GM21619 (cell line): ENCODE measurements around the gene NFIC.

Experiments
- ATAC-seq: cut with Tn5 transposase; IDR thresholded peaks from one replicate; pipeline ENCODE4 v1.9.1; 2021; ENCODE audit not compliant: unreplicated experiment

The NFIC gene

GRCh38 chr19:3358689-3359014 lies 7.7 kb upstream of the NFIC start:
- no peak for ATAC-seq

DNA sequence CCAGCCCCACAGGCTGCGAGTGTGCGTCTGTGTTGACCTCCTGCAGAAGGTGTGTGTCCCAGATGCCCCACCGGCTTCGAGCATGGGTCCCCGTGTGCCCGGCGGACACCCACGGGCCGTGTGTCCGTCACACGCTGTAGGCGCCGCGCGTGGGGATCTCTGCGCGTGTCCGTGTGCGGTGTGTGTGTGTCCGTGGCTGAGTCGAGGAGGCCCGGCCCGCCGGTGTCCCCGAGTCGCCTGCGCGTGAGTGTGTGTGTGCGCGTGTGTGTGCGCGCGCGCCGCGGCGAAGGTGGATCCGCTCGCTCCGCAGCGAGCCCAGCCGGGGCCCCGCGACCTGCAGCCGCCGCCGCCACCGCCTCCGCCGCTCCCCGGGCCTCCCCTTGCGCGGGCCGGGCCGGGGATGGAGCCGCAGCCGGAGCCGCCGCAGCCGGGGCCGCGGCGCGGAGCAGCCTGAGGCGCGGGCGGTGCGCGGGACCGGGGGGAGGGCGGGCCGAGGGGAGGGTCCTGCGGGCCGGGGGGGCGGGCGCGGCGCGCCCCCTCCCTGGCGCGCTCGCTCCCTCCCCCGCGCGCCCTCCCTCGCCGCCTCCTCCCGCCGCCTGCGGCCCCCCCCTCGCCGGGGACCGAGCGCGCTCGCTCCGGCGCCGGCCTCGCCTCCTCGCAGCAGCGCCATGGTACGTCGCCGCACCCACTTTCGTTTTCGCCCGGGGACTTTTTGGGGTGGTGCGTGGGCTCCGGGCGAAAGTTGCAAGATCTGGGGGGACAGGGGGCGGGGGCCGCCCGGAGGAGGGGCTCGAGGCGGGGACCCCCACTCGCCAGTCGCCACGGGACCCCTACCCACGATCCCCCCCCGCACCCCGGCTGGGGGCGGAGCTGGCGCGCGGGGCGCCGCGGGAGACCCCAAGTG lies 7.1 kb upstream of the NFIC start:
- ATAC-seq, result no peak

DNA sequence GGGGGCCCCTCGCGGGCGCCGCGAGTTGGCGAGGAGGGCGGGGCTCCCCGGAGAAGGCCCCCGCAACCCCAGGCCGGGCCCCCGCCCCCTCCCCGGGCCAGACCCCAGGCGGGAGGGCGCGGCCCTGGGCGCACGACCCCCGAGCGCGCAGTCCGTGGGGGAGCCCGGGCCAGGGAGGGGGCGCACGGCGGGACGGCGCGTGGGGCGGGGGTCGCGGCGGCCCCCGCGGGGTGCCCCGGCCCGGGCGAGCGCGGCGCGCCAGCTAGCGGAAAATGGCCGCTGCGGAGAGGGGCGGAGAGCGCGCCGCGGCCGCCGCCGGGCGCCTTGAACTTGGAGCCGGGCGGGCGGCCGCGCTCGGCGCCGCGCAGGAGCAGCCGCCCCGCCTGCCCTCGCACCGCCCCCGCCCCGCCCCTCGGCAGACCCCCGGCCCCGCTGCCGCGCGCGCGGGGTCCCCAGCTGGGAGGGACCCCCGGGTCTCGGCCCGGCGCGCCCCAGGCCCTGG lies 6.4 kb upstream of the NFIC start:
- no peak for ATAC-seq

DNA sequence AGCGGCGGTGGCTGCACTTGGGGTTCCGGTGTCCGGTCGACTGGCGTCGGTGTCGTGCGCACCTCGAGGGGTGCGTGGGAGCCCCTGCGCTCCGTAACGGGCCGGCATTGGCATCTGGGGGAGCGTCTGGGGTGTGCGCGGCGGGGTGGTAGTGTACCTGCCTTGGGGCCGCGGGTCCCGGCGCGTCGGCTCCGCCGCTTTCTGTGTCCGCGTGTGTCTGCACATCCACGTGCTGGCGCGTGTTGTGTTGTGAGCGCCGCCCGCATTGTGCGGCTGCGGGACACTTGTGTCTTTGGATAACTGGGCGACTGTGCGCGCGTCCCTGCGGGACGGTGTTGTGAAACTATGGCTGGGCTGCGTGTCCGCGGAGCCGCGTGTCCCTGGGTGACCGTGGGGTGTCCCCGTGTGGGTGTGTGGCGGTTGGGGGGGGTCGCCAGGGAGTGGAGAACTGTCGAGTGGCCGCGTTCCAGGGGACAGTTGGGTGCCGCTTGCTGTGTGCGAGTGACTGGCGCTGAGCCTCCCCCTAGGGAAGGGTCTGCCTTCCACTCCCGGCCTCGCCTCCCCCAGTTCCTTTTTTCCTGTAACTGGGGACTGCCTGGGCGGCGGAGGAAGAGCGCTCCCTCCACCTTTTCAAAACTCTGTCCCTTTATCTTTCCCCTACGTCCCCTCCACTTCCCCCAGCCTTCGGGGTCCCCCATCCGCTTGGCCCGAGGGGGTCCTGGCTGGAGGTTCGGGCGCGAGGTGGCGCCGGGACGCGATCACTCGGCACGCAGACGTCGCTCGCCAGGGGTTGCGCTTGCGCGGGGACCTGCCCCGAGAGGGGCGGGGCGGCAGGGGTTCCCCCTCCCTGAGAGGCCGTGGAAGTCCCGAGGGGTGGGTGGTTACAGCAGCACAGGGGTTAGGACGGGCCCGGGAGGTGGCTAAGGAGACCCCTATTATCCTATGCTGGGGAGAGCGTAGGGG lies 5.7 kb upstream of the NFIC start:
- no peak for ATAC-seq

GRCh38 chr19:3361384-3362216 lies 4.8 kb upstream of the NFIC start:
- ATAC-seq, result no peak

DNA sequence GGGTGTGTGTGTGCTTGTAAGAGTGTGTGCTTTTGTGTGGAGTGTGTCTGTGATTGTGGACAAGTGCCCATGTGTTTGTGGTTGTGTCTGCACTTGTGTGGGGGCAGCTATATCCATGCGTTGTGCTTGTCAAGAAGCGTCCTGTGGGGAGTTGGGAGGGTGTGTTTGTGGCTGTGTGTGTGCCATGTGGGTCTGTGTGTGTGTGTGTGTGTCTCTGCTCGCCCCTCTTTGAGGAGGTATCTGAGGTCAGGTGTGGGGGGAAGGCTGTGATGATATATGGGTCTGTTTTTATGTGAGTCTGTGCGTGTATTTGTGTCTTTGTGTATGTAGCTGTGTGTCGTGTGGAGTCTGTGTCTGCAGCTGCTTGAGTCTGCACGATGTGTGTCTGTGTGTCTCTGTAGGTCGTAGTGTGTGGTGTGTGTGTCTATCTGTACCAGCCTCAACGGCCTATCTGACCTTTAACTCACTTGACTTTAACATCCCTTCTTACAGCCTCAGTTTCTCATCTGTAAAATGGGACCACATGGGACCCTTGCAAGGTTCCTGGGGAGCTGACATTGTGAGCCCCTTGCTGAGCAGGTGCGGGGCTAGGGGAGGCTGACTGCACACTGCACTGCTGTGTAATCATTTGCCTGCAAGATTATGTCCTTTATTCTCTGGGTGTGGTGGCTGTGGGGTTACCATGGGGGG lies 4.0 kb upstream of the NFIC start:
- ATAC-seq, result no peak

GRCh38 chr19:3363841-3364500 lies 2.4 kb upstream of the NFIC start:
- ATAC-seq, result no peak

GRCh38 chr19:3364501-3364858 lies 1.9 kb upstream of the NFIC start:
- no peak for ATAC-seq

DNA sequence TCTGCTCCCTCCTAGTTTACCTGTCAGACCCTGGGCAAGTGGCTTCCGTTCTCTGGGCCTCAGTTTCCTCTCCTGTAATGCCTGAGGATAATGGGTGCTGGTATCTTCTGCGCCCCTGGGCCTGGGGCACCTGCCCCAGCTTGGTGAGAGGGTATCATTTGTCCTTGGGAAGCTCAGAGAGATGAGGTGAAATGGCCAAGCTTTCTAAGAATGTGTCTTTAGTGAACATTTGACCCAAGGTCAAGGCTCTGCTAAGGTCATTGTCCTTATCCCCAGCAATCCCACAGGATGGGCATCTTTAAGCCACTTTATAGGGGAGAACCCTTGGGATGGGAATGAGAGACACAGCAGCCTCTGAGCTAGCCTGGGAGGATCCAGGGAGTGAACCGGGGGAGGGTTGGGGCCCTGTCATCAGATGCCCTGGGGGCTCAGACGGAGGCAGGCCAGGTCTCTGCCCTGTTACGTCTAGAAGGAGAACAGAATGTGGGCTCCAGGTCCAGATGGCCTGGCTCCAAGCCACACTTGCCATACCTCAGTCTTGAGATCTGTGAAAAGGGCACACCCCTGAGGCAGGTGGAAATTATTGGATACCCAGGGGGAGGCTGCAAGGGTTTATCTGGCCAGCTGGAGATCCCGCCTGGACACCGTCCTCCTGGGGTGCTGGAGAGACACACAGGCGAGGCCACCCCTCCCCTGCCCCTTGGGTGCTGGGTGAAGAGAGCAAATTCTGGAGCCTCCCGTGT lies 1.1 kb upstream of the NFIC start:
- ATAC-seq, result no peak

DNA sequence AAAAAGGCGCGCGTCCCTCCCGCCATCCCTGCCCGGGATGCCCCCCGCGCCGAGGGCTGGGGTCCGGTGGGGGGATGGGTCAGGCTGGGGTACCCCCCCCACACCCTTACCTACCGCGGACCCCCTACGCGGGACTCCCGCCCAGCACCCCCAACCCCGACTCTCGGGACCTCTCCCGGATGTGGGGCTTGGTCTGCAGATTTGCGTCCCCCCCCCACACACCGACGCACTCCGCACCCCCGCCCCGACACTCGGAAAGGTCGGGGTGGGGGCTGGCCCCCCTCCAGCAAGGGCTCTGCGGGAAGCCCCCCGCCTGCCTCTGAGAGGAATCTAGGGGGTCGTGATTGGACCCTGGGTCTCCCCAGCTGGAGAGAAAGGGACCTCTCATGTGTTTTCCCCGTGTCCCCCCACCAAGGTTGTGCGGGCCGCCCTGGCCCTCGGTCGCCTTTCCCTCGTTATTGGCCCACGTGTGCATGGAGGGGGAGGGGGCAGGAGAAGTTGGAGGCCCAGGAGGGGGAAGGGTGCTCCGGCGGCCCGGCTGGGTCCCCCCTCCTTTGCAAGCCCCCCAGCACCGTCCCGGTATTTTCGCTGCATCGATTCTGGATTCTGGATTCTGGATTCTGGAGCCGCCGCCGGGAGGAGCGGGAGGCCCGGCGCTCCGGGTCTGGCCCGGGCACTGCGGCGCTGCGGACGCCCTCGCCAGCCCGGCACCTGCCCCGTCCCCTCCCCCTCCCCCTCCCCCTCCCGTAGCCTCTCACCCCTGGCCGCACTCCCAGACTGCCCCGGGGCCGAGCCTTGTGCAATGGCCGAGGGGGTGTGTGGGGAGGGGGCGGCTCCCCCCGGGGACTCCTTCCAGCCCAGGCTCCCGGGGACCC lies 607 bp downstream of the NFIC start:
- ATAC-seq, result no peak

DNA sequence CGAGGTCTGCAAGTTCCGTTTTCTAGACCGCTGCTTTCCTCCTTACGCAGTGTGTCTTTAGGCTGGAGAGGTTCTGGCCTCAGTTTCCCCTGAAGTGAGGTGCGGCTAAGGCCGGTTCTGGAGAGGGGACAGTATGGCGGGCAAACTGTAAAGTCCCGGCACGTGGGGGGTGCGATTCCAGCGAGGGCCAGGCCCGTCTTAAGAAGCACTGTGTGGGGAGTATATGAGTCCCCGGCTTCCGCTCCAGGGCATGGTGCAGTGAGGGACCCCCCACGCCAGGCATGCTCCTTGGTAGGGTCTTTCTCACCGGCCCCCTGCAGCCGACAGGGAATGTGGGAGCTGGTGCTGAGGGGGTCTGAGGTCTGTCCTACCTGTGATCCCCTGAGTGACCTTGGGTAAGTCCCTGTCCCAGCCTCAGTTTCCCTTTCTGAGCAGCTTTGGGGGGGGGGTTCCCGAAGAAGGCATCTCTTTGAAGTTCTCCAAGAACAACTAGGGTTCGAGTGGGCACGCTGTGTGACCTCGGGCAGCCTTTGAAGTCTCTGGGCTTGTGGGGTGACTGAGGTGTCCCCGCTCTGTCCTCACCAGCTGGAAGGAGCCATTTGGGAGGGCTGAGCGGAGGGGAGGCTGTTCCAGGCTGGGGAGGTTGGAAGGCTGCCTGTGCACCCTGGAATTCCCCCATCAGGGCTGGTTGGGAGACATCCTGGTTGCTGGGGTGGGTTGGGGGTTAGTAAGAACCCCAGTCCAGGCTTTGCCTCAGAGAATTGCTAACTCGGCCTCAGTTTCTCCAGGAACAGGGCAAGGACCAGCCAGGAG lies 1.5 kb downstream of the NFIC start:
- no peak for ATAC-seq

GRCh38 chr19:3368441-3368795 lies 2.0 kb downstream of the NFIC start:
- no peak for ATAC-seq

DNA sequence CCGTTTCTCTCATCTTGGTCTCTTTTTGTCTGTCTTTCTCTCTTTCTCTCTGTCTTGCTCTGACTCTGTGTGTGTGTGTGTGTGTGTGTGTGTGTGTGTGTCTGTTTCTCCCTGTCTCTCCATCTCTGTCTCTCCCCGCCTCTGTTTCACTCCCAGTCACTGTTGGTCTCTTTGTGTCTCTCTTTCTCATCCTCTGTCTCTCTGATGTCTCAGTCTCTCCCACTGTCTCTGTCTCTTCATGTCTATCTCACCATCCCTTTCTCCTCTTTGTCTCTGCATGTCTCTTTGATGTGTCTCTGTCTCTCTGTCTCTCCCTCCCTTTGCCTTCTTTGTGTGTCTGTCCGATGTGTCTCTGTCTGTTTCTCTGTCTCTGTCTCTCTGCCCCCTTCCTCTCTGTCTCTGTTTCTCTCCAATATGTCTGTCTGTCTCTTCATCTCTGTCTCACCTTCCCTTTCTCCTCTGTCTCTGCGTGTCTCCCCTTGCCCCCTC lies 2.5 kb downstream of the NFIC start:
- no peak for ATAC-seq

GRCh38 chr19:3369337-3370213 lies 3.2 kb downstream of the NFIC start:
- no peak for ATAC-seq

DNA sequence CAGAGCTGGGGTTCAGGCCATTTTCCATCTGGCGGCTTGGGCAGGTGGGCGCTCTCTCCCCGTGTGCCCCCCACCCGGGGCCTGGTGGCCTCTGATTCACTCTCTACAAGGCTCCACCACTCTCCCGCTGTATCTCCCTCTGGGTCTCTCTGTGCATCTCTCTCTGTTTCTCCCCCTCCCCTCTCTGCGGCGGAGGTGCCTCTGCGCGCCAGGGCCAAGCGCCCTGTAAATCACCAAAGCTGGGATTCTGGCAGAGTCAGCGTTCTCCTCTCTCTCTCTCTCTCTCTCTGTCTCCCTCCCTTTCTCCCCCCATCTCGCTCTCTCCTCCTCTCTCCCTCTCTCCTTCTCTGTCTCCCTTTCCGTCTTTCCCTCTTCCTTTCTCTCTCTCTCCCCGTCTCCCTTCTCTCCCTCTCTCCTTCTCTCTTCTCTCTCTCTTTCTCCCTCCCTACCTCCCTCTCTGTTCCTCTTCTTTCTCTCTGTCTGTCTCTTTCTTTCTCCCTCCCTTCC lies 3.9 kb downstream of the NFIC start:
- ATAC-seq, result no peak
